Right cardiac atrium (tissue), 5 donors: ENCODE results near the gene FRMPD2. TPM values are rescaled to one million over a fixed set of nuclear protein-coding genes. Genes with fewer than 3 reads are reported as not detected.
"Not testable (repeated sequence)": the region's sequence is repeated elsewhere in the genome, so short reads cannot be mapped to it uniquely, and the experiment has no call there.

Experiments used
- ATAC-seq, 2 donors: fragments of 200-7000 bp; cut with Tn5 transposase; one replicate each; pipeline versions ENCODE4 v1.8.0 to v1.9.1; 2020; ENCODE audit warnings: moderate library complexity in 2 of 2, mild to moderate bottlenecking in 1 of 2
- DNase-seq, 3 donors: peaks; one replicate each; pipeline ENCODE4 v3.0.0-alpha.2; 2020
- H3K27ac ChIP-seq: one replicate; pipeline ENCODE4 v1.5.1; 2013; ENCODE audit warnings: mild to moderate bottlenecking, low read length, control low read depth, moderate library complexity
- H3K27me3 ChIP-seq: one replicate; pipeline ENCODE4 v1.6.1; 2013; ENCODE audit not compliant: control insufficient read depth, insufficient read depth
- H3K4me1 ChIP-seq: one replicate; pipeline ENCODE4 v1.6.1; 2013; ENCODE audit warnings: low read length; ENCODE audit not compliant: control insufficient read depth, insufficient read depth
- H3K4me3 ChIP-seq: one replicate; pipeline ENCODE4 v1.5.1; 2013; ENCODE audit warnings: low read length, control low read depth
- H3K9me3 ChIP-seq: one replicate; pipeline ENCODE4 v1.6.1; 2013; ENCODE audit warnings: low read length; ENCODE audit not compliant: control insufficient read depth
- WGBS: extraction: QIAGEN DNeasy Blood & Tissue Kit; methylation state at CpG from one replicate; pipeline ENCODE4 v1.1.7; 2013; 5-methylcytosine and 5-hydroxymethylcytosine counted together
- intact Hi-C, 4 donors: fragments of 100-400 bp; cut with DNase I; formaldehyde crosslinking; loops; one replicate each; pipeline versions ENCODE4 v1.11.0 to v1.14.0; 2022 to 2023
- polyA plus RNA-seq: library from polyadenylated mRNA; stranded (reverse); fragments of 200-250 nt; gene quantifications from one replicate; pipeline ENCODE4 v1.2.3, GENCODE V29; 2013
- total RNA-seq, 4 donors: library from RNA; stranded (reverse); fragmentation: NEBNext Ultra II Directional; extraction: Animal tissue kit (Norgen Biotek cat#: 25700); gene quantifications; one replicate each; pipeline ENCODE4 v1.2.1, GENCODE V29; 2021
- donor health status: healthy with polysubstance abuse.
- donor health status: DM: no; HTN: yes; CAD: no.
- donor health status: DM: no; HTN: no; CAD: no.
- donor health status: DM: no; HTN: yes; CAD: no; lungs with severe emphysema.
- donor health status: DM: yes; HTN: yes; CAD: no.

FRMPD2 gene
- total and polyA plus RNA-seq, 5 donors = 1.3 to 6.5 (median 4.3) TPM

GRCh38 chr10:48160163-48160562 lies 114.3 kb downstream of the FRMPD2 start:
- intact Hi-C loops, H3K4me1 ChIP-seq, ATAC-seq, H3K9me3 ChIP-seq, DNase-seq, H3K4me3 ChIP-seq, H3K27ac ChIP-seq, H3K27me3 ChIP-seq: not testable (repeated sequence)
- 83% methylated on average over 6 of the region's 6 CpGs for WGBS

- H3K4me1 ChIP-seq, intact Hi-C loops, H3K27me3 ChIP-seq, H3K4me3 ChIP-seq, H3K9me3 ChIP-seq, H3K27ac ChIP-seq: not testable (repeated sequence)
- DNase-seq (peak in 2 of 3 donors; percentile 39 to 48), ATAC-seq (peak in 1 of 2 donors; percentile 37)
- WGBS = 45% methylated on average over 6 of the region's 6 CpGs
Observed at GRCh38 chr10:48154211-48155140, 120.0 kb downstream of the FRMPD2 start.

DNA sequence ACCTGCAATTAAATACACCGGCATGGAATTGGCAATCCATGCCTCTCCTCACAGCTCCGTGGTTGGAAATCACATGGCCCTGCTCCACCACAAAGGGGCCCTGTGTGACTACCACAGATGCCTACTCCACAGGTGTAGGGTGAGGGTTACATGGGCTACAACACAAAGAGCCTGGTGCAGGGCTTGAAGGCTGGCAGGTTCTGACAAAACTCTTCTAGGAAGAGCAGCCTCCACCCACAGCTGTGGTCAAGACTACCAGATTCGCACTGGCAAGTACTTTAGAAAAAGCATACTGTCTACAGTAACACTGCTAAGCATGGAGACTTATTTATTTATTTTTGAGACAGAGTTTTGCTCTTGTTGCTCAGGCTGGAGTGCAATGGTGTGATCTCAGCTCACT lies 126.9 kb downstream of the FRMPD2 start:
- H3K27me3 ChIP-seq, H3K27ac ChIP-seq, intact Hi-C loops, H3K4me3 ChIP-seq, H3K9me3 ChIP-seq, ATAC-seq, DNase-seq, H3K4me1 ChIP-seq: not testable (repeated sequence)
- WGBS = 89% methylated on average over 1 of the region's 3 CpGs

GRCh38 chr10:48143721-48144642 lies 130.5 kb downstream of the FRMPD2 start:
- H3K4me1 ChIP-seq, H3K9me3 ChIP-seq, H3K27ac ChIP-seq, H3K4me3 ChIP-seq, H3K27me3 ChIP-seq, DNase-seq, intact Hi-C loops: not testable (repeated sequence)
- ATAC-seq = peak; percentile 8 to 51
- WGBS = no CpG with 5 or more reads among the region's 10 CpGs

GRCh38 chr10:48140949-48141348 lies 133.5 kb downstream of the FRMPD2 start:
- ATAC-seq, intact Hi-C loops, H3K9me3 ChIP-seq, H3K27me3 ChIP-seq, H3K4me3 ChIP-seq, H3K4me1 ChIP-seq, H3K27ac ChIP-seq: not testable (repeated sequence)
- WGBS = 74% methylated on average over 2 of the region's 3 CpGs
- DNase-seq = peak in 1 of 3 donors; percentile 5

- H3K27me3 ChIP-seq, intact Hi-C loops, H3K9me3 ChIP-seq, H3K27ac ChIP-seq, H3K4me1 ChIP-seq, H3K4me3 ChIP-seq: not testable (repeated sequence)
- DNase-seq (peak in 1 of 3 donors; percentile 57), ATAC-seq (peak; percentile 78 to 80)
- 38% methylated on average over 15 of the region's 53 CpGs for WGBS
Observed at GRCh38 chr10:48139953-48140850, 134.3 kb downstream of the FRMPD2 start.

DNA sequence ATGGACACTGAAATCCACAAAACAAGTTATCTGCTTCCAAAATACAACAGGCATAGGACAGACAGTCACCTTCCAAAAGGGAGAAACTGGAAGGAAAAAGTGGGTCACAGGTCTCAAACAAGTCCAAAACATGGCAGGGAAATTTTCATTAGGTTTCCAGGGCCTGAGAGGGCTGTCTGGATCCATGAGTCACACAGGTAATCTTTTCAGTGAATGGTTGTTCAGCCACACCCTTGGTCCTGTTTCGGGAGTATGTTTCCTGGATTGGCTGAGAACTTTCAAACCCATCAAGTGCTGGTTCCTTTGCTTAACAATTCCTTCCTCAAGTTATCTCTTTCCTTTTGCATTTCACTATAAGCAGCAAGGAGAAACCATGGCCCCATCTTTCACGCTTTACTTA lies 145.5 kb downstream of the FRMPD2 start:
- H3K4me3 ChIP-seq, intact Hi-C loops, DNase-seq, H3K4me1 ChIP-seq, H3K27ac ChIP-seq, H3K9me3 ChIP-seq, ATAC-seq, H3K27me3 ChIP-seq: not testable (repeated sequence)
- 64% methylated on average over 1 of the region's 2 CpGs for WGBS

GRCh38 chr10:48126251-48126650 lies 148.2 kb downstream of the FRMPD2 start:
- H3K27me3 ChIP-seq, intact Hi-C loops, H3K9me3 ChIP-seq, H3K4me3 ChIP-seq, H3K27ac ChIP-seq, ATAC-seq, DNase-seq, H3K4me1 ChIP-seq: not testable (repeated sequence)
- WGBS = no CpG with 5 or more reads among the region's 2 CpGs

DNA sequence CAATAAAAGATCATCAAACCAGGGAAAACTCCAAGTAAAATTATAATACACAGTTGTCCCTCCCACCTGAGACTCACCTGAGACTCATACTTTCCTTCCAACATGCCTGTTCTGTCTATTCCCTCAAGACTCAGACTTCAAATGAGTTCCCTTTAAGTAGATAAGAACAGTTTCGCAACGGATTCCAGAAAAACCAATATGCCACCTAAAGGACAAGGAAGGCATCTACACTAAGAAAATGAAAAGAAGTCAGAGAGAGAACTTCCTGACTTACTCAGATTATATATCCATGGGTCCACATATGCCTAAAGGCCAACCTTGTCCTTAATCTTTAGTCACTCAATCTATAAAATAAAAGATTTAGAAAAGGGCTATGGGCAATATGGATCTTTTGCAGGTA lies 148.9 kb downstream of the FRMPD2 start:
- intact Hi-C loops, H3K27me3 ChIP-seq, H3K4me3 ChIP-seq, H3K27ac ChIP-seq, DNase-seq, H3K9me3 ChIP-seq, ATAC-seq, H3K4me1 ChIP-seq: not testable (repeated sequence)
- WGBS = 7% methylated on average over 2 of the region's 2 CpGs

- H3K9me3 ChIP-seq, H3K4me3 ChIP-seq, H3K27me3 ChIP-seq, DNase-seq, H3K27ac ChIP-seq, intact Hi-C loops, H3K4me1 ChIP-seq, ATAC-seq: not testable (repeated sequence)
Observed at GRCh38 chr10:48122618-48123017, 151.9 kb downstream of the FRMPD2 start.
